Keratinocyte (primary cell): ENCODE measurements around the gene C9orf43. TPM values are rescaled to one million over a fixed set of nuclear protein-coding genes. Genes with fewer than 3 reads are reported as not detected.

ENCODE experiments used
- DNase-seq: peaks from one replicate; pipeline ENCODE4 v3.0.0-alpha.2; 2011; ENCODE audit warnings: low read depth, missing footprints, low spot score
- FAIRE-seq: peaks from 2 replicates; lab custom pipeline; 2011; peaks lifted over from hg19 to GRCh38; lab: Jason Lieb, UNC
- H2AFZ ChIP-seq: 2 replicates; pipeline ENCODE4 v1.6.0; 2012; ENCODE audit warnings: low read length, control low read depth, inconsistent platforms; ENCODE audit not compliant: control insufficient read depth
- H3K27ac ChIP-seq: 2 replicates; pipeline ENCODE4 v1.5.1; 2011; ENCODE audit warnings: low read length; ENCODE audit not compliant: control insufficient read depth, insufficient read depth
- H3K27me3 ChIP-seq: 3 replicates; pipeline ENCODE4 v1.6.0; 2011; ENCODE audit warnings: low read length; ENCODE audit not compliant: control insufficient read depth, insufficient read depth; ENCODE audit errors: extremely low read depth
- H3K36me3 ChIP-seq, 2 experiments: 2 replicates in 1 of 2; 3 replicates in 1 of 2; pipeline ENCODE4 v1.5.1; 2011; ENCODE audit warnings: low read length in 2 of 2, mild to moderate bottlenecking in 1 of 2; ENCODE audit not compliant: control insufficient read depth in 2 of 2, insufficient read depth in 2 of 2; ENCODE audit errors: extremely low read depth in 1 of 2
- H3K4me1 ChIP-seq: 3 replicates; pipeline ENCODE4 v1.5.1; 2011; ENCODE audit warnings: low read length; ENCODE audit not compliant: control insufficient read depth, insufficient read depth; ENCODE audit errors: extremely low read depth
- H3K4me2 ChIP-seq: 3 replicates; pipeline ENCODE4 v1.6.0; 2011; ENCODE audit warnings: low read depth, low read length; ENCODE audit not compliant: control insufficient read depth, insufficient read depth; ENCODE audit errors: extremely low read depth
- H3K4me3 ChIP-seq, 3 experiments: fragments of 200-600 bp in 1 of 3; sonication (generic) in 1 of 3; 2 replicates in 2 of 3; 3 replicates in 1 of 3; pipeline ENCODE4 v1.5.1; 2011 to 2016; ENCODE audit warnings: low read length in 3 of 3, mild to moderate bottlenecking in 3 of 3, control low read depth in 2 of 3, inconsistent platforms in 1 of 3, low read depth in 1 of 3, mixed read lengths in 1 of 3, mixed run types in 1 of 3, moderate library complexity in 1 of 3; ENCODE audit not compliant: control insufficient read depth in 2 of 3, insufficient read depth in 2 of 3; ENCODE audit errors: extremely low read depth in 1 of 3
- H3K79me2 ChIP-seq: 2 replicates; pipeline ENCODE4 v1.6.0; 2012; ENCODE audit warnings: low read length; ENCODE audit not compliant: control insufficient read depth, insufficient read depth
- H3K9ac ChIP-seq: 3 replicates; pipeline ENCODE4 v1.6.0; 2011; ENCODE audit warnings: low read length; ENCODE audit not compliant: control insufficient read depth, insufficient read depth; ENCODE audit errors: extremely low read depth
- H3K9me1 ChIP-seq: 3 replicates; pipeline ENCODE4 v1.6.0; 2011; ENCODE audit warnings: low read length; ENCODE audit not compliant: control insufficient read depth, insufficient read depth; ENCODE audit errors: extremely low read depth
- H3K9me3 ChIP-seq: 2 replicates; pipeline ENCODE4 v1.5.1; 2012; ENCODE audit warnings: low read depth, low read length; ENCODE audit not compliant: control insufficient read depth
- H4K20me1 ChIP-seq: 3 replicates; pipeline ENCODE4 v1.6.0; 2011; ENCODE audit warnings: low read length; ENCODE audit not compliant: control insufficient read depth, insufficient read depth; ENCODE audit errors: extremely low read depth
- EZH2 ChIP-seq: IDR thresholded peaks from one replicate; pipeline ENCODE4 v1.6.1; 2012; ENCODE audit warnings: inconsistent platforms, mild to moderate bottlenecking, low read length, moderate library complexity
- dilution Hi-C: fragments of 300-500 bp; cut with MboI; formaldehyde crosslinking; loops from one replicate; pipeline ENCODE4 v1.7.0; 2020; ENCODE audit warnings: low sequenced_read_pairs; ENCODE audit not compliant: extremely low pct_ligation_motif_present
- polyA plus RNA-seq, 5 experiments: library from polyadenylated mRNA; depleted of rRNA in 3 of 5; stranded (reverse) in 3 of 5; stranded (forward) in 1 of 5; unstranded in 1 of 5; fragments of >200 nt; gene quantifications; 1 replicate in 1 of 5; 2 replicates in 3 of 5; 3 replicates in 1 of 5; pipeline versions ENCODE4 v1.2.1 to v1.2.3, GENCODE V29; 2011 to 2012; ENCODE audit warnings: missing spikeins in 2 of 5, low read depth in 1 of 5, low replicate concordance in 1 of 5
- TF ChIP-seq, protein P1 (sequence below), 3 experiments: IDR thresholded peaks in 1 of 3; conservative IDR thresholded peaks in 1 of 3; optimal IDR thresholded peaks in 1 of 3; 2 replicates in 2 of 3; 3 replicates in 1 of 3; pipeline versions ENCODE3 to v1.5.1; 2011; ENCODE audit warnings: low read length in 3 of 3, mild to moderate bottlenecking in 3 of 3, moderate library complexity in 2 of 3, control low read depth in 1 of 3, inconsistent platforms in 1 of 3; ENCODE audit not compliant: insufficient read depth in 2 of 3; ENCODE audit errors: extremely low read depth in 1 of 3

C9orf43 gene
- polyA plus RNA-seq, 1 donor (not counting 4 experiments of a cell fraction or from before 2014, with no cell fraction given): 0.75 TPM

DNA sequence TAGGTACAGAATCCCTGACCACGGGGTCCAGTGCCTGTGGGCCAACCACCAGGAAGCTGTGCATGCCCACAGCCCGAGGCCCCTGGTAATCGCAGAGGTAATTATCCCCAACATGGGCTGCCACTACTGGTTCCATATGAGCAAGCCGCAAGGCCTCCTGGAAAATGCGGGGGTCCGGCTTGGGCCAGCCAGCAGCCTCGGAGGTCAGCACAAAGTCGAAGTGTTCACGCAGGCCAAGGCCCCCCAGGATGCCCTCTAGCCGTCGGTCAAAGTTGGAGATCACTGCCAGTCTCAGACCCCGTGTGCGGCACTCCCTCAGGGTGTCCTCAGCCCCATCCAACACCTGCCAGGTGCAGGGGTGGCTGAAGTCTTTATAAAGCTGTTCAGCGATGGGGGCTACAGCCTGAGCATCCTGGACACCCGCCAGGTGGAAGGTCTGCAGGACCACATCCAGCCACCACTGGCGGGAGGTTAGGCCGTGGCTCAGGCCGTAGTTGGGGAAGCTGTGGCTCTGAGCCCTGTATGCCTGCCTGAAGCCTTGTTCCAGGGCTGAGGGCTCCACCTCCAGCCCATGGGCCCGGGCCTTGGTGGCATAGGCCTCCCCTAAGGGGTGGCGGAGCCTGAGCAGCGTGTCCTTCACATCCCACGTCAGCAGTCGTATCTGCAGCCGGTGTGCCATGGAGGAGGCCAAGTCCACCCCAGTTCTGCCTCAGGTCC, 36.7 kb upstream of the C9orf43 start:
- no peaks in the 10 kb centered on the region for H3K9me3 ChIP-seq
- TF ChIP-seq, protein P1, sequence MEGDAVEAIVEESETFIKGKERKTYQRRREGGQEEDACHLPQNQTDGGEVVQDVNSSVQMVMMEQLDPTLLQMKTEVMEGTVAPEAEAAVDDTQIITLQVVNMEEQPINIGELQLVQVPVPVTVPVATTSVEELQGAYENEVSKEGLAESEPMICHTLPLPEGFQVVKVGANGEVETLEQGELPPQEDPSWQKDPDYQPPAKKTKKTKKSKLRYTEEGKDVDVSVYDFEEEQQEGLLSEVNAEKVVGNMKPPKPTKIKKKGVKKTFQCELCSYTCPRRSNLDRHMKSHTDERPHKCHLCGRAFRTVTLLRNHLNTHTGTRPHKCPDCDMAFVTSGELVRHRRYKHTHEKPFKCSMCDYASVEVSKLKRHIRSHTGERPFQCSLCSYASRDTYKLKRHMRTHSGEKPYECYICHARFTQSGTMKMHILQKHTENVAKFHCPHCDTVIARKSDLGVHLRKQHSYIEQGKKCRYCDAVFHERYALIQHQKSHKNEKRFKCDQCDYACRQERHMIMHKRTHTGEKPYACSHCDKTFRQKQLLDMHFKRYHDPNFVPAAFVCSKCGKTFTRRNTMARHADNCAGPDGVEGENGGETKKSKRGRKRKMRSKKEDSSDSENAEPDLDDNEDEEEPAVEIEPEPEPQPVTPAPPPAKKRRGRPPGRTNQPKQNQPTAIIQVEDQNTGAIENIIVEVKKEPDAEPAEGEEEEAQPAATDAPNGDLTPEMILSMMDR (optimal IDR thresholded peaks at IDR 0.05 in 1 of 3, IDR thresholded peaks at IDR 0.05 in 1 of 3, conservative IDR thresholded peaks at IDR 0.05 in 1 of 3; ENCODE audit: extremely low read depth in 1 of 3, insufficient read depth in 2 of 3, low read length in 3 of 3): no peak
- no peak for TF ChIP-seq EZH2
- H3K9ac ChIP-seq: no peak overlapping the region
- DNase-seq (no peak), FAIRE-seq (no peak)
- dilution Hi-C loops: no loop called here
- H3K4me3 ChIP-seq: no peak overlapping the region
- peaks cover 14% of the 10 kb centered on the region in 2 experiments for H3K36me3 ChIP-seq
- H2AFZ ChIP-seq: no peak overlapping the region
- H3K27ac ChIP-seq: no peak overlapping the region
- no peaks in the 10 kb centered on the region for H3K27me3 ChIP-seq
- H3K4me2 ChIP-seq: no peak overlapping the region
- H3K9me1 ChIP-seq: peaks cover 3% of the 10 kb centered on the region
- H3K4me1 ChIP-seq: peaks cover 10% of the 10 kb centered on the region
- no peaks in the 10 kb centered on the region for H4K20me1 ChIP-seq
- peaks cover 7% of the 10 kb centered on the region for H3K79me2 ChIP-seq

DNA sequence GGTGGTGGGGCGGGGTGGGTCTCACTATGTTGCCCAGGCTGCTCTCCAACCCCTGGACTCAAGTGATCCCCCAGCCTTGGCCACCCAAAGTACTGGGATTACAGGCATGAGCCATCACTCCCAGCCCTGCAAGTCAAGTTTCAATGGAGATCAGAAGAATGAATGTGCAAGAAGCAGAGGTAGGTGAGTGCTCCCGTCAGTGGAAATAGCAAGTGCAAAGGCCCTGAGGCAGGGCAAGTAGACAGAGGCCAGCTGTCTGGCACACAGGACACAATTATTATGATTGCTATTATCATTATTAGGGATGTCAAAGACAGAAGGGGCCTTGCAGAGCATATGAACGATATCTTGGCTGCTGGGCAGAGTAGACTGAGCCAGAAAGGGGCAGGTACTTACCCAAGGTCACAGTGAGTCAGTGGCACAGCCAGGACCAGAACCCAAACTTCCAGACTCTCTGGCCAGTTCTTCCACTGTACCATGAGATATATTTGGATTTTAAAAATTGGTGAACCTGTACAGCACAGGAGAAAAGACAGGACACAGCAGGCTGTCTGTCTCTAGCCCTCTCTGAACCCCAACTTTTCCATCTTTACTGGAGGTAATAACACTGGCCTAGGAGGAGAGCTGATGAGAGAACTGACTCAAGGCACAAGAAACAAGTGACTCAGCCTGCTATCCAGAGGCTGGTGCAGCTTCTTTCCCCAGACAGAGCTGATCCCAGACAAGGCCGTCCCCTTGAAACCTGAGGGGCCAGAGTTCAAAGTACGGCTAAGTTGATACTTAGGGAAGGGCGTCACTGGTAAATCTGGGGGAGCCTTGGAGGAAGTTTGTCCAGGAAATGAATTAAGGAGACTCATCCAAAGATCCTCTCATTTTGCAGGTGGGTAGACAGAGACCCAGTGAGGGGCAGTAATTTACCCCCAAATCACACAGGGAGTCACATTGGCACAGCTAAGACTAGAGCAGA, 35.2 kb upstream of the C9orf43 start:
- peak overlapping the region; percentile 66 for H3K4me2 ChIP-seq
- dilution Hi-C loops: no loop called here
- TF ChIP-seq, protein P1 (optimal IDR thresholded peaks at IDR 0.05 in 1 of 3, IDR thresholded peaks at IDR 0.05 in 1 of 3, conservative IDR thresholded peaks at IDR 0.05 in 1 of 3; ENCODE audit: extremely low read depth in 1 of 3, insufficient read depth in 2 of 3, low read length in 3 of 3): no peak
- no peak for TF ChIP-seq EZH2
- H3K4me3 ChIP-seq: peak overlapping the region in 1 of 3 experiments; percentile 82
- no peak overlapping the region for H2AFZ ChIP-seq
- FAIRE-seq: no peak
- H3K4me1 ChIP-seq: peaks cover 10% of the 10 kb centered on the region
- H4K20me1 ChIP-seq: no peaks in the 10 kb centered on the region
- no peak for DNase-seq
- H3K27ac ChIP-seq: no peak overlapping the region
- no peaks in the 10 kb centered on the region for H3K27me3 ChIP-seq
- H3K9me1 ChIP-seq: peaks cover 3% of the 10 kb centered on the region
- peaks cover 7% of the 10 kb centered on the region for H3K79me2 ChIP-seq
- no peak overlapping the region for H3K9ac ChIP-seq
- peaks cover 14% of the 10 kb centered on the region in 2 experiments for H3K36me3 ChIP-seq
- H3K9me3 ChIP-seq: no peaks in the 10 kb centered on the region
